IMR-90 (cell line): ENCODE measurements around the gene EDEM3.

ENCODE experiments used
- CEBPB ChIP-seq: IDR thresholded peaks from 2 replicates; pipeline ENCODE4 v1.6.1; 2012; ENCODE audit warnings: low read depth, low read length, improper control_type of control experiment
- CTCF ChIP-seq: conservative IDR thresholded peaks from 2 replicates; pipeline ENCODE4 v1.5.1; 2012; ENCODE audit warnings: mild to moderate bottlenecking, low read depth, low read length, improper control_type of control experiment
- FOS ChIP-seq: fragments of 150-350 bp; IDR thresholded peaks from 2 replicates; pipeline ENCODE4 v1.6.1; 2016; ENCODE audit warnings: low read depth, low read length
- MXI1 ChIP-seq: IDR thresholded peaks from 2 replicates; pipeline ENCODE4 v1.6.1; 2012; ENCODE audit warnings: low read depth, mild to moderate bottlenecking, low read length, moderate library complexity, borderline replicate concordance
- POLR2A ChIP-seq: IDR thresholded peaks from 2 replicates; pipeline ENCODE4 v1.6.1; 2012; ENCODE audit warnings: mild to moderate bottlenecking, low read depth, low read length
- RAD21 ChIP-seq: IDR thresholded peaks from 2 replicates; pipeline ENCODE4 v1.6.1; 2012; ENCODE audit warnings: low read length, improper control_type of control experiment
- RCOR1 ChIP-seq: IDR thresholded peaks from 2 replicates; pipeline ENCODE4 v1.6.1; 2012; ENCODE audit warnings: mild to moderate bottlenecking, low read length, improper control_type of control experiment; ENCODE audit not compliant: insufficient replicate concordance
- USF2 ChIP-seq: fragments of 150-350 bp; IDR thresholded peaks from 2 replicates; pipeline ENCODE4 v1.6.1; 2017; ENCODE audit warnings: mild to moderate bottlenecking, antibody characterized with exemption, low read length, low read depth

- no peak for TF ChIP-seq POLR2A
- TF ChIP-seq RAD21: no peak
- no peak for TF ChIP-seq MXI1
- no peak for TF ChIP-seq CEBPB
- TF ChIP-seq RCOR1: no peak
- TF ChIP-seq CTCF: no peak
- TF ChIP-seq USF2: no peak
- TF ChIP-seq FOS: no peak
Measured at GRCh38 chr1:184705271-184705670, 49.4 kb downstream of the EDEM3 start.
